Measurements from ENCODE around the gene CTXN1.

CTXN1 gene

DNA sequence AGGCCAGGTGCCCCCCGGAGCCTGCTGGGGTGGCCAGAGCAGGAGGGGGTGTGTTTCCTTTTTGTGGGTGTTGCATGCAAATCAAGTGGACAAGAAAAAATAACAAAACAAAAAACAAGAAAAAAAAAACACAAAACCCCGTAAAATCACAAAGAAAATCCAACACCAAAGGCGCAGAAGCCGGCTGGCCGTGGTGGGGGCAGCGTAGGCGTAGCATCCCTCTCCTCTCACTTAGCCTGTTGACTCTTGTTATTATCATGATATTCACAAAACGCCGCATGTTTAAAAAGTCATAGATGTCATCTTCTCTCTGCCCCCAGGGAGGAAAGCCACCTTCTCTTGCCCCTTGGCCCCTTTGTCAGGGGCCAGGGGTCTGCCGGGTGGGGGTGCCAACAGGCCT lies 12.3 kb downstream of the CTXN1 start (continued):
- no peak for TF ChIP-seq ZNF366 (tag by site-specific recombination; conservative IDR thresholded peaks at IDR 0.05)

GRCh38 chr19:7912697-7913564 lies 13.0 kb downstream of the CTXN1 start:
- Histone ChIP-seq H3K27ac (ENCODE audit: extremely low read depth, low read depth, low read length) (no peak overlapping the region), H3K36me3 (ENCODE audit: control insufficient read depth in 2 of 2, insufficient read depth in 1 of 2, low read length in 2 of 2) (peaks cover 0 to 32% of the 10 kb centered on the region in 2 experiments; a peak in 2 of 3 replicates), H3K9me3 (ENCODE audit: control insufficient read depth, insufficient read depth, low read depth, low read length) (no peaks in the 10 kb centered on the region), H3K4me1 (ENCODE audit: control insufficient read depth, insufficient read depth, low read length) (no peaks in the 10 kb centered on the region; the same call in 1 of the 2 replicates), H3K4me3 (ENCODE audit: low read depth, low read length) (no peak overlapping the region)
- CTCF ChIA-PET, result interaction anchor here (0.9 kb wide), 1 partner anchor 61 kb away, joined by 4 read pairs; no protein-coding TSS in a partner anchor
- POLR2A ChIA-PET, result interaction anchor here (1.1 to 2.3 kb wide), 3 partner anchors 8 to 15 kb away, joined by 3 to 15 read pairs (median 8); partner anchors contain the start of genes MAP2K7 and SNAPC2
- TF ChIP-seq ZNF510 (tag by site-specific recombination; IDR thresholded peaks at IDR 0.05; ENCODE audit: insufficient replicate concordance), result no peak
- no peak for TF ChIP-seq ZNF514 (tag by site-specific recombination; IDR thresholded peaks at IDR 0.05)
- peak; percentile 53; the same call in 1 of the 2 replicates for TF ChIP-seq ZNF596 (tag by site-specific recombination; IDR thresholded peaks at IDR 0.05)
- no peak for TF ChIP-seq BCL6B (tag by site-specific recombination; IDR thresholded peaks at IDR 0.05)
- peak; percentile 19; the same call in 1 of the 2 replicates for TF ChIP-seq BCL11B (tag by site-specific recombination; IDR thresholded peaks at IDR 0.05; ENCODE audit: low read depth)
- TF ChIP-seq ATF2 (tag by site-specific recombination; IDR thresholded peaks at IDR 0.05; ENCODE audit: low read depth), result no peak
- TF ChIP-seq ZNF112 (tag by site-specific recombination; IDR thresholded peaks at IDR 0.05), result no peak
- no peak for TF ChIP-seq ZFP69B (tag by site-specific recombination; IDR thresholded peaks at IDR 0.05)
- no peak for TF ChIP-seq ZNF19 (tag by site-specific recombination; IDR thresholded peaks at IDR 0.05; ENCODE audit: low read depth)
- no peak for TF ChIP-seq ZNF585B (tag by site-specific recombination; IDR thresholded peaks at IDR 0.05)
- peak; percentile 43 for TF ChIP-seq GLIS2 (tag by site-specific recombination; IDR thresholded peaks at IDR 0.05)
- no peak for TF ChIP-seq GFI1B (tag by site-specific recombination; IDR thresholded peaks at IDR 0.05)
- no peak for TF ChIP-seq ZNF354C (tag by site-specific recombination; IDR thresholded peaks at IDR 0.05; ENCODE audit: borderline replicate concordance, low read depth)
- no peak for TF ChIP-seq ZNF174 (tag by site-specific recombination; IDR thresholded peaks at IDR 0.05)
- TF ChIP-seq ZNF558 (tag by site-specific recombination; IDR thresholded peaks at IDR 0.05), result no peak
- TF ChIP-seq, protein P1, sequence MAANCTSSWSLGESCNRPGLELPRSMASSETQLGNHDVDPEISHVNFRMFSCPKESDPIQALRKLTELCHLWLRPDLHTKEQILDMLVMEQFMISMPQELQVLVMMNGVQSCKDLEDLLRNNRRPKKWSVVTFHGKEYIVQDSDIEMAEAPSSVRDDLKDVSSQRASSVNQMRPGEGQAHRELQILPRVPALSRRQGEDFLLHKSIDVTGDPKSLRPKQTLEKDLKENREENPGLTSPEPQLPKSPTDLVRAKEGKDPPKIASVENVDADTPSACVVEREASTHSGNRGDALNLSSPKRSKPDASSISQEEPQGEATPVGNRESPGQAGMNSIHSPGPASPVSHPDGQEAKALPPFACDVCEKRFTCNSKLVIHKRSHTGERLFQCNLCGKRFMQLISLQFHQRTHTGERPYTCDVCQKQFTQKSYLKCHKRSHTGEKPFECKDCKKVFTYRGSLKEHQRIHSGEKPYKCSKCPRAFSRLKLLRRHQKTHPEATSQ (tag by site-specific recombination; IDR thresholded peaks at IDR 0.05), result no peak
- TF ChIP-seq, protein P2, sequence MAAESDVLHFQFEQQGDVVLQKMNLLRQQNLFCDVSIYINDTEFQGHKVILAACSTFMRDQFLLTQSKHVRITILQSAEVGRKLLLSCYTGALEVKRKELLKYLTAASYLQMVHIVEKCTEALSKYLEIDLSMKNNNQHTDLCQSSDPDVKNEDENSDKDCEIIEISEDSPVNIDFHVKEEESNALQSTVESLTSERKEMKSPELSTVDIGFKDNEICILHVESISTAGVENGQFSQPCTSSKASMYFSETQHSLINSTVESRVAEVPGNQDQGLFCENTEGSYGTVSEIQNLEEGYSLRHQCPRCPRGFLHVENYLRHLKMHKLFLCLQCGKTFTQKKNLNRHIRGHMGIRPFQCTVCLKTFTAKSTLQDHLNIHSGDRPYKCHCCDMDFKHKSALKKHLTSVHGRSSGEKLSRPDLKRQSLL (tag by site-specific recombination; IDR thresholded peaks at IDR 0.05), result no peak
- TF ChIP-seq ZNF654 (tag by site-specific recombination; IDR thresholded peaks at IDR 0.05; ENCODE audit: low read depth), result no peak
- TF ChIP-seq, protein P3, sequence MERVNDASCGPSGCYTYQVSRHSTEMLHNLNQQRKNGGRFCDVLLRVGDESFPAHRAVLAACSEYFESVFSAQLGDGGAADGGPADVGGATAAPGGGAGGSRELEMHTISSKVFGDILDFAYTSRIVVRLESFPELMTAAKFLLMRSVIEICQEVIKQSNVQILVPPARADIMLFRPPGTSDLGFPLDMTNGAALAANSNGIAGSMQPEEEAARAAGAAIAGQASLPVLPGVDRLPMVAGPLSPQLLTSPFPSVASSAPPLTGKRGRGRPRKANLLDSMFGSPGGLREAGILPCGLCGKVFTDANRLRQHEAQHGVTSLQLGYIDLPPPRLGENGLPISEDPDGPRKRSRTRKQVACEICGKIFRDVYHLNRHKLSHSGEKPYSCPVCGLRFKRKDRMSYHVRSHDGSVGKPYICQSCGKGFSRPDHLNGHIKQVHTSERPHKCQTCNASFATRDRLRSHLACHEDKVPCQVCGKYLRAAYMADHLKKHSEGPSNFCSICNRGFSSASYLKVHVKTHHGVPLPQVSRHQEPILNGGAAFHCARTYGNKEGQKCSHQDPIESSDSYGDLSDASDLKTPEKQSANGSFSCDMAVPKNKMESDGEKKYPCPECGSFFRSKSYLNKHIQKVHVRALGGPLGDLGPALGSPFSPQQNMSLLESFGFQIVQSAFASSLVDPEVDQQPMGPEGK (tag by site-specific recombination; IDR thresholded peaks at IDR 0.05), result peak; percentile 52
- TF ChIP-seq, protein P4, sequence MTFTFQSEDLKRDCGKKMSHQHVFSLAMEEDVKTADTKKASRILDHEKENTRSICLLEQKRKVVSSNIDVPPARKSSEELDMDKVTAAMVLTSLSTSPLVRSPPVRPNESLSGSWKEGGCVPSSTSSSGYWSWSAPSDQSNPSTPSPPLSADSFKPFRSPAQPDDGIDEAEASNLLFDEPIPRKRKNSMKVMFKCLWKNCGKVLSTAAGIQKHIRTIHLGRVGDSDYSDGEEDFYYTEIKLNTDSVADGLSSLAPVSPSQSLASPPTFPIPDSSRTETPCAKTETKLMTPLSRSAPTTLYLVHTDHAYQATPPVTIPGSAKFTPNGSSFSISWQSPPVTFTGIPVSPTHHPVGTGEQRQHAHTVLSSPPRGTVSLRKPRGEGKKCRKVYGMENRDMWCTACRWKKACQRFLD (tag by site-specific recombination; IDR thresholded peaks at IDR 0.05), result no peak
- TF ChIP-seq ZNF37A (tag by site-specific recombination; IDR thresholded peaks at IDR 0.05), result no peak
- no peak for TF ChIP-seq ZNF843 (tag by site-specific recombination; IDR thresholded peaks at IDR 0.05)
- no peak for TF ChIP-seq ZNF202 (tag by site-specific recombination; IDR thresholded peaks at IDR 0.05; ENCODE audit: borderline replicate concordance)
- TF ChIP-seq GLIS1 (tag by site-specific recombination; IDR thresholded peaks at IDR 0.05), result peak; percentile 75
